PC-3 (cell line): ENCODE data around the gene ZNF584. TPM values are rescaled to one million over a fixed set of nuclear protein-coding genes. Genes with fewer than 3 reads are reported as not detected.

Experiments used
- ATAC-seq: fragments of 200-7000 bp; cut with Tn5 transposase; 2 replicates; pipeline ENCODE4 v1.9.1; 2020; ENCODE audit warnings: mild to moderate bottlenecking, moderate library complexity
- BruUV-seq: library from RNA; stranded (reverse); fragments of 400-500 nt; replicated peaks from 2 replicates; lab custom pipeline; 2021; lab: Mats Ljungman, UMichigan
- CTCF ChIA-PET: fragments of 300-600 bp; sonication (Branson Sonifier 250); formaldehyde crosslinking; loops from one replicate; lab custom pipeline; 2022; ENCODE audit warnings: antibody characterized with exemption; lab: Charles Lee
- POLR2A ChIA-PET: fragments of 300-600 bp; sonication (Branson Sonifier 250); formaldehyde crosslinking; loops from one replicate; lab custom pipeline; 2022; ENCODE audit warnings: antibody characterized with exemption; ENCODE audit not compliant: unreplicated experiment; lab: Charles Lee
- DNase-seq: peaks from one replicate; pipeline ENCODE4 v3.0.0-alpha.2; 2015
- H2AFZ ChIP-seq: fragments of 300-600 bp; sonication (generic); 2 replicates; pipeline ENCODE4 v1.6.0; 2016; ENCODE audit warnings: antibody characterized with exemption, low read length
- H3F3A ChIP-seq: fragments of 300-600 bp; sonication (generic); one replicate; pipeline ENCODE4 v1.6.0; 2017; ENCODE audit warnings: antibody characterized with exemption, low read length, control low read depth, mild to moderate bottlenecking; ENCODE audit not compliant: unreplicated experiment
- H3K27ac ChIP-seq: fragments of 300-600 bp; sonication (generic); 2 replicates; pipeline ENCODE4 v1.5.1; 2016; ENCODE audit warnings: mild to moderate bottlenecking, low read length
- H3K27me3 ChIP-seq: fragments of 300-600 bp; sonication (generic); 2 replicates; pipeline ENCODE4 v1.6.1; 2016; ENCODE audit warnings: low read length, mixed read lengths
- H3K36me3 ChIP-seq: fragments of 300-600 bp; sonication (generic); 2 replicates; pipeline ENCODE4 v1.6.1; 2016; ENCODE audit warnings: low read depth, mixed run types, low read length, mixed read lengths
- H3K4me1 ChIP-seq: fragments of 300-600 bp; sonication (generic); 2 replicates; pipeline ENCODE4 v1.5.1; 2016; ENCODE audit warnings: low read length; ENCODE audit not compliant: insufficient read depth
- H3K4me2 ChIP-seq: fragments of 300-600 bp; sonication (generic); 2 replicates; pipeline ENCODE4 v1.6.0; 2016; ENCODE audit warnings: low read length
- H3K4me3 ChIP-seq: fragments of 300-600 bp; sonication (generic); 2 replicates; pipeline ENCODE4 v1.5.1; 2016; ENCODE audit warnings: mild to moderate bottlenecking, low read length, mixed read lengths
- H3K79me2 ChIP-seq: fragments of 300-600 bp; sonication (generic); 2 replicates; pipeline ENCODE4 v1.6.1; 2017; ENCODE audit warnings: low read length, mixed read lengths
- H3K9ac ChIP-seq: fragments of 300-600 bp; sonication (generic); 2 replicates; pipeline ENCODE4 v1.6.0; 2016; ENCODE audit warnings: mild to moderate bottlenecking, low read length
- H3K9me2 ChIP-seq: fragments of 300-600 bp; sonication (generic); replicated peaks from 2 replicates; pipeline ENCODE4 v1.6.1; 2016; ENCODE audit warnings: mixed run types, low read length, mixed read lengths
- H3K9me3 ChIP-seq: fragments of 300-600 bp; sonication (generic); 2 replicates; pipeline ENCODE4 v1.6.1; 2016; ENCODE audit warnings: low read length, mixed read lengths
- H4K20me1 ChIP-seq: fragments of 300-600 bp; sonication (generic); 2 replicates; pipeline ENCODE4 v1.6.1; 2016; ENCODE audit warnings: low read length, mixed read lengths
- EZH2 ChIP-seq: fragments of 300-600 bp; sonication (generic); IDR thresholded peaks from one replicate; pipeline ENCODE4 v1.6.1; 2017; ENCODE audit warnings: antibody characterized with exemption, mild to moderate bottlenecking, low read length; ENCODE audit not compliant: unreplicated experiment
- EZH2phosphoT487 ChIP-seq: fragments of 300-600 bp; sonication (generic); IDR thresholded peaks from 2 replicates; pipeline ENCODE4 v1.6.1; 2018; ENCODE audit warnings: mild to moderate bottlenecking, antibody characterized with exemption, low read length, borderline replicate concordance
- intact Hi-C: fragments of 100-400 bp; cut with micrococcal nuclease; formaldehyde crosslinking; loops from 2 replicates; pipeline ENCODE4 v1.9.0; 2023
- total RNA-seq: library from RNA; depleted of rRNA; stranded (reverse); fragments of >200 nt; gene quantifications from 2 replicates; pipeline ENCODE4 v1.2.3, GENCODE V29; 2014
- TF ChIP-seq, protein P1 (sequence below): fragments of 300-600 bp; sonication (generic); conservative IDR thresholded peaks from 2 replicates; pipeline ENCODE4 v1.5.1; 2017; ENCODE audit warnings: antibody characterized with exemption, low read depth, mild to moderate bottlenecking, low read length

The ZNF584 gene
- total RNA-seq, 1 experiment from 2014 or later, result 49.2 TPM

DNA sequence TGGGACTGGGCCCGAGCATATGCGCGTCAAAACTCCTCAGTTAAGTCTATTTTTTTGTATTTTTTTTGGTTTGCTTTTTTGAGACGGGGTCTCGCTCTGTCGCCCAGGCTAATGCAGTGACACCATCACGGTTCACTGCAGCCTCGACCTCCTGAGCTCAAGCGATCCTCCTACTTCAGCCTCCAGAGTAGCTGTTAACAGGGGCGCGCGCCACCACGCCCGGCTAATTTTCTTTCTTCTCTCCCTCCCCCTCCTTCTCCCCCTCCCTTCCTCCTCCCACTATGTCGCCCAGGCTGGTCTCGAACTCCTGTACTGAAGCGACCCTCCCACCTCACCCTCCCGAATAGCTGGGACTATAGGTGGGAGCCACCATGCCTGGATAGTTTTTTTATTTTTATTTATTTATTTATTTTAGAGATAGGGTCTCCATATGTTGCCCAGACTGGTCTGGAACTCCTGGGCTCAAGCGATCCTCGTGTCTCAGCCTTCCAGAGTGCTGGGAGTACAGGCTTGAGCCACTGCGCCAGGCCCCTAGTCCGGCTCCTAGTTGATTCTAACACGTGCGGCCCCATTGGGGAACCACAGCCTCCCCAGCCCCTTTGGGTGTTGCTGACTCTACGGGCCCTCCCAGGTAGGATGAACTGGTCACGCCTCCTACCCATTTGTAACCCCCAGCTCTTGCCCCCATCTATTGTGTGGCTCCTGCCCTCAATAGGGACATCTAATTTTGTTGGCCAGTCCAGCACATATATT, 26.8 kb upstream of the ZNF584 start:
- Histone ChIP-seq H3K4me3 (peak overlapping the region; percentile 79), H3K36me3 (no peaks in the 10 kb centered on the region), H3K27me3 (no peaks in the 10 kb centered on the region), H3K9me3 (no peaks in the 10 kb centered on the region), H3K9me2 (no peaks in the 10 kb centered on the region), H3K4me2 (peak overlapping the region; percentile 92), H3F3A (no peaks in the 10 kb centered on the region), H4K20me1 (no peaks in the 10 kb centered on the region), H2AFZ (peak overlapping the region; percentile 69), H3K79me2 (peaks cover 27% of the 10 kb centered on the region), H3K27ac (peak overlapping the region; percentile 43; the same call in 1 of the 2 replicates), H3K4me1 (peaks cover 26% of the 10 kb centered on the region), H3K9ac (peak overlapping the region; percentile 90)
- ChIA-PET CTCF (interaction anchor here (1.1 kb wide), 1 partner anchor 138 kb away, joined by 9 read pairs; the partner anchor contains the start of gene ZBTB45), POLR2A (interaction anchor here (0.7 kb wide), 1 partner anchor 22 kb away, joined by 6 read pairs; no protein-coding TSS in a partner anchor)
- BruUV-seq, result TSS peak; percentile 47
- intact Hi-C loops, result loop anchor here (1.0 to 2.0 kb wide), 3 partner anchors 19 to 77 kb away; partner anchors contain the start of genes ERVK3-1, ZNF324B and ZNF497
- DNase-seq (no peak), ATAC-seq (no peak)
- no peak for TF ChIP-seq EZH2
- TF ChIP-seq, protein P1, sequence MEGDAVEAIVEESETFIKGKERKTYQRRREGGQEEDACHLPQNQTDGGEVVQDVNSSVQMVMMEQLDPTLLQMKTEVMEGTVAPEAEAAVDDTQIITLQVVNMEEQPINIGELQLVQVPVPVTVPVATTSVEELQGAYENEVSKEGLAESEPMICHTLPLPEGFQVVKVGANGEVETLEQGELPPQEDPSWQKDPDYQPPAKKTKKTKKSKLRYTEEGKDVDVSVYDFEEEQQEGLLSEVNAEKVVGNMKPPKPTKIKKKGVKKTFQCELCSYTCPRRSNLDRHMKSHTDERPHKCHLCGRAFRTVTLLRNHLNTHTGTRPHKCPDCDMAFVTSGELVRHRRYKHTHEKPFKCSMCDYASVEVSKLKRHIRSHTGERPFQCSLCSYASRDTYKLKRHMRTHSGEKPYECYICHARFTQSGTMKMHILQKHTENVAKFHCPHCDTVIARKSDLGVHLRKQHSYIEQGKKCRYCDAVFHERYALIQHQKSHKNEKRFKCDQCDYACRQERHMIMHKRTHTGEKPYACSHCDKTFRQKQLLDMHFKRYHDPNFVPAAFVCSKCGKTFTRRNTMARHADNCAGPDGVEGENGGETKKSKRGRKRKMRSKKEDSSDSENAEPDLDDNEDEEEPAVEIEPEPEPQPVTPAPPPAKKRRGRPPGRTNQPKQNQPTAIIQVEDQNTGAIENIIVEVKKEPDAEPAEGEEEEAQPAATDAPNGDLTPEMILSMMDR, result no peak
- no peak for TF ChIP-seq EZH2phosphoT487

- no peak overlapping the region for H3K4me3 ChIP-seq
- no peak overlapping the region for H3K27ac ChIP-seq
- no peaks in the 10 kb centered on the region for H3K27me3 ChIP-seq
- H3K9me3 ChIP-seq, result no peaks in the 10 kb centered on the region
- ChIA-PET CTCF (no interaction called here), POLR2A (no interaction called here)
- H3K4me2 ChIP-seq, result no peak overlapping the region
- intact Hi-C loops, result no loop called here
- ATAC-seq, result no peak
- peaks cover 28% of the 10 kb centered on the region for H3K4me1 ChIP-seq
- peaks cover 5% of the 10 kb centered on the region for H3K36me3 ChIP-seq
- peaks cover 8% of the 10 kb centered on the region for H4K20me1 ChIP-seq
- TF ChIP-seq EZH2phosphoT487 (no peak), EZH2 (no peak)
- TF ChIP-seq, protein P1, result no peak
- no peak for DNase-seq
- H3F3A ChIP-seq, result no peaks in the 10 kb centered on the region
- no TSS peak for BruUV-seq
- peaks cover 38% of the 10 kb centered on the region for H3K79me2 ChIP-seq
- H3K9ac ChIP-seq, result no peak overlapping the region
- no peaks in the 10 kb centered on the region for H3K9me2 ChIP-seq
- H2AFZ ChIP-seq, result no peak overlapping the region
Measured at GRCh38 chr19:58382997-58383603, 25.3 kb upstream of the ZNF584 start.
